PFSK-1 (cell line): Measurements from ENCODE around the gene MGP.
A peak's percentile ranks its signal among the peaks of the same experiment; 100 is the strongest.

Experiments
- POLR2AphosphoS5 ChIP-seq: IDR thresholded peaks from 2 replicates; pipeline ENCODE4 v1.6.1; 2012; ENCODE audit warnings: low read depth, mild to moderate bottlenecking, control low read depth, low read length, moderate library complexity
- REST ChIP-seq, 2 experiments: IDR thresholded peaks; 2 replicates each; pipeline versions ENCODE4 v1.6.1 to v1.8.0; 2011 to 2012; ENCODE audit warnings: low read depth in 2 of 2, low read length in 2 of 2, control low read depth in 1 of 2, inconsistent platforms in 1 of 2, mild to moderate bottlenecking in 1 of 2, moderate library complexity in 1 of 2; ENCODE audit not compliant: insufficient read depth in 1 of 2

- TF ChIP-seq POLR2AphosphoS5 (peak; percentile 36; the same call in 1 of the 2 replicates), REST (IDR thresholded peaks at IDR 0.05; ENCODE audit: insufficient read depth in 1 of 2, low read depth in 2 of 2, low read length in 2 of 2) (0 out of 4 replicates have a peak, but pooled peaks of 1 of the 2 experiments have one; percentile 11)
Observed at GRCh38 chr12:14846876-14847580, 38.6 kb downstream of the MGP start.
